SU-DHL-6 (cell line): Measurements from ENCODE around the gene MOCS1.

Experiments used
- EZH2phosphoT487 ChIP-seq: fragments of 200-600 bp; sonication (generic), shearing (Covaris generic); conservative IDR thresholded peaks from 2 replicates; pipeline ENCODE4 v1.6.1; 2018; ENCODE audit warnings: mild to moderate bottlenecking, antibody characterized with exemption, low read length, moderate library complexity, mixed read lengths
- TF ChIP-seq, protein P1 (sequence below): fragments of 200-600 bp; sonication (generic); IDR thresholded peaks from one replicate; pipeline ENCODE4 v1.5.1; 2017; ENCODE audit warnings: antibody characterized with exemption, mild to moderate bottlenecking, low read length, moderate library complexity; ENCODE audit not compliant: insufficient read depth, poor library complexity, severe bottlenecking

DNA sequence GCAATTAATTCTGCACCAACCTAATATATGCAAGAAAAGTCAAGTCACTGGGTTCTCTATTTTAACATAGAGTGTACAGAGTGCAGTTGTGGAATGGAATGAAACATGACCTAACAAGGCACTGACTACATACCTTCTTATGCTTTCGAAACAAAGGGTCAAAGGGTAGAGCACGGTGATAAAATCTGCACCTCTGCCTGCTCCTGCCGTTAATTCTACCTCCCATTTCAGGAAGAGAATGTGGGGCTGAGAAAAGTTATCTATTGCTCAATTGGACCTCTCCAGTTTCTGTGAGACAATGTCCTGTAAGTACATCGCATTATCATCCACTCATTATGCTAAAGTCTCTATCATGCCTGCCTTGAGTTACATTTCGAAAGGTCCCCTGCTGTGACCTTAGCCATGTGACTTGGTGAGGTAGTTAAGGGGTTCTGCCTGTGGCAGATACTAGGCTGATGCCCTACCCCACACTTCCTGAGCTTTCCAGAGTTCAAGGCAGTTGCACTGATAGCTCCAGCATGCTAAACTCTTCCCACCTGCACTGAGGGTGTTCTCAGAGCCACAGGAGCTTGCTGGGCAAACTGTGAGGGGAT, 14.0 kb upstream of the MOCS1 start:
- TF ChIP-seq, protein P1, sequence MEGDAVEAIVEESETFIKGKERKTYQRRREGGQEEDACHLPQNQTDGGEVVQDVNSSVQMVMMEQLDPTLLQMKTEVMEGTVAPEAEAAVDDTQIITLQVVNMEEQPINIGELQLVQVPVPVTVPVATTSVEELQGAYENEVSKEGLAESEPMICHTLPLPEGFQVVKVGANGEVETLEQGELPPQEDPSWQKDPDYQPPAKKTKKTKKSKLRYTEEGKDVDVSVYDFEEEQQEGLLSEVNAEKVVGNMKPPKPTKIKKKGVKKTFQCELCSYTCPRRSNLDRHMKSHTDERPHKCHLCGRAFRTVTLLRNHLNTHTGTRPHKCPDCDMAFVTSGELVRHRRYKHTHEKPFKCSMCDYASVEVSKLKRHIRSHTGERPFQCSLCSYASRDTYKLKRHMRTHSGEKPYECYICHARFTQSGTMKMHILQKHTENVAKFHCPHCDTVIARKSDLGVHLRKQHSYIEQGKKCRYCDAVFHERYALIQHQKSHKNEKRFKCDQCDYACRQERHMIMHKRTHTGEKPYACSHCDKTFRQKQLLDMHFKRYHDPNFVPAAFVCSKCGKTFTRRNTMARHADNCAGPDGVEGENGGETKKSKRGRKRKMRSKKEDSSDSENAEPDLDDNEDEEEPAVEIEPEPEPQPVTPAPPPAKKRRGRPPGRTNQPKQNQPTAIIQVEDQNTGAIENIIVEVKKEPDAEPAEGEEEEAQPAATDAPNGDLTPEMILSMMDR, result no peak
- no peak for TF ChIP-seq EZH2phosphoT487
